ENCODE results near the gene RBMS2. TPM values are rescaled to one million over a fixed set of nuclear protein-coding genes. Genes with fewer than 3 reads are reported as not detected.

The RBMS2 gene
- total and polyA plus RNA-seq, 2 donors (not counting 1 experiment from before 2014, with no cell fraction given), result 0.81 to 7.6 TPM

DNA sequence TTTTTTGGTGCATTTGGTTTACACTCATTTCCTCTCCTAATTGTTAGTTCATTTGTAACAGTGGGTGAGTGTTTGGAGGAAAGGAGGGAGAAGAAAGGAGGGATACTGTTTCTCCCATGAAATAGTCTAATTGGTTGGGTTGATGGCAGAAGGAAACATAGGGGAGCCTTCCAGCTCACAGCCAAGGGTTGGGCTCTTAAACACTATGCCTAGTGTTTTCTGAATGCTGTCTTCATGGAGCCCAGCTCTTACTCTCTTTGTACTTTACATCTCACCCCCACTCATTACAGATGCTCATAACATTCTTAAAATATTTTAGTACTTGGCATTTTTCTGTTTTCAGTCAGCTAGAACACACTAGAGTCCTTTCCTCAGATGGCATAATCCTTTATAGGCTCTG, 70.3 kb downstream of the RBMS2 start:
- H3K9me3 Mint-ChIP-seq (ENCODE audit: insufficient read depth), result no peaks in the 10 kb centered on the region
- intact Hi-C loops (cut with micrococcal nuclease), result loop anchor here (5.0 kb wide), 1 partner anchor 35 kb away; no protein-coding TSS in a partner anchor
- Histone ChIP-seq H3K36me3 (replicated peaks in 1 of 2; ENCODE audit: control extremely low read depth in 1 of 2, control insufficient read depth in 1 of 2, extremely low read depth in 1 of 2, insufficient read depth in 2 of 2, low read length in 1 of 2) (peaks cover 0 to 11% of the 10 kb centered on the region in 2 experiments), H2AFZ (ENCODE audit: insufficient read depth, low read depth, low read length, poor library complexity, severe bottlenecking) (no peak overlapping the region), H3K4me3 (ENCODE audit: control extremely low read depth in 1 of 5, extremely low read depth in 1 of 5, insufficient read depth in 1 of 5, low read depth in 2 of 5, low read length in 4 of 5) (no peak overlapping the region), H3K27me3 (replicated peaks in 1 of 4; ENCODE audit: control extremely low read depth in 1 of 4, control insufficient read depth in 3 of 4, insufficient read depth in 4 of 4, low read length in 3 of 4) (no peaks in the 10 kb centered on the region), H3K4me2 (replicated peaks; ENCODE audit: low read depth, low read length, poor library complexity, severe bottlenecking) (no peak overlapping the region), H3K4me1 (ENCODE audit: control insufficient read depth in 2 of 2, insufficient read depth in 2 of 2, low read length in 2 of 2) (no peaks in the 10 kb centered on the region), H4K20me1 (ENCODE audit: control insufficient read depth, insufficient read depth, low read length, poor library complexity, severe bottlenecking) (peaks cover 4% of the 10 kb centered on the region), H3K79me2 (ENCODE audit: control insufficient read depth, insufficient read depth, low read length) (no peaks in the 10 kb centered on the region), H3K9ac (ENCODE audit: low read length) (no peak overlapping the region), H3K9me3 (ENCODE audit: control extremely low read depth in 1 of 3, control insufficient read depth in 2 of 3, insufficient read depth in 1 of 3, low read length in 2 of 3) (no peaks in the 10 kb centered on the region), H3K27ac (ENCODE audit: low read length in 2 of 2) (no peak overlapping the region)
- no peak overlapping the region for H3K4me3 Mint-ChIP-seq
- peaks cover 3% of the 10 kb centered on the region for H3K4me1 Mint-ChIP-seq
- TF ChIP-seq, protein P1, sequence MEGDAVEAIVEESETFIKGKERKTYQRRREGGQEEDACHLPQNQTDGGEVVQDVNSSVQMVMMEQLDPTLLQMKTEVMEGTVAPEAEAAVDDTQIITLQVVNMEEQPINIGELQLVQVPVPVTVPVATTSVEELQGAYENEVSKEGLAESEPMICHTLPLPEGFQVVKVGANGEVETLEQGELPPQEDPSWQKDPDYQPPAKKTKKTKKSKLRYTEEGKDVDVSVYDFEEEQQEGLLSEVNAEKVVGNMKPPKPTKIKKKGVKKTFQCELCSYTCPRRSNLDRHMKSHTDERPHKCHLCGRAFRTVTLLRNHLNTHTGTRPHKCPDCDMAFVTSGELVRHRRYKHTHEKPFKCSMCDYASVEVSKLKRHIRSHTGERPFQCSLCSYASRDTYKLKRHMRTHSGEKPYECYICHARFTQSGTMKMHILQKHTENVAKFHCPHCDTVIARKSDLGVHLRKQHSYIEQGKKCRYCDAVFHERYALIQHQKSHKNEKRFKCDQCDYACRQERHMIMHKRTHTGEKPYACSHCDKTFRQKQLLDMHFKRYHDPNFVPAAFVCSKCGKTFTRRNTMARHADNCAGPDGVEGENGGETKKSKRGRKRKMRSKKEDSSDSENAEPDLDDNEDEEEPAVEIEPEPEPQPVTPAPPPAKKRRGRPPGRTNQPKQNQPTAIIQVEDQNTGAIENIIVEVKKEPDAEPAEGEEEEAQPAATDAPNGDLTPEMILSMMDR (IDR thresholded peaks at IDR 0.05), result no peak
- no peak for TF ChIP-seq EZH2 (IDR thresholded peaks at IDR 0.05; ENCODE audit: borderline replicate concordance, insufficient read depth, low read depth, low read length, poor library complexity, severe bottlenecking)
- H3K27ac Mint-ChIP-seq, result no peak overlapping the region
- POLR2A ChIA-PET, result no interaction called here
- DNase-seq (no peak), ATAC-seq (ENCODE audit: low read depth) (no peak)
- CTCF ChIA-PET, result interaction anchor here (0.6 to 3.0 kb wide), 5 partner anchors 11 to 716 kb away, joined by 3 to 16 read pairs (median 6); no protein-coding TSS in a partner anchor
- no peaks in the 10 kb centered on the region for H3K27me3 Mint-ChIP-seq

DNA sequence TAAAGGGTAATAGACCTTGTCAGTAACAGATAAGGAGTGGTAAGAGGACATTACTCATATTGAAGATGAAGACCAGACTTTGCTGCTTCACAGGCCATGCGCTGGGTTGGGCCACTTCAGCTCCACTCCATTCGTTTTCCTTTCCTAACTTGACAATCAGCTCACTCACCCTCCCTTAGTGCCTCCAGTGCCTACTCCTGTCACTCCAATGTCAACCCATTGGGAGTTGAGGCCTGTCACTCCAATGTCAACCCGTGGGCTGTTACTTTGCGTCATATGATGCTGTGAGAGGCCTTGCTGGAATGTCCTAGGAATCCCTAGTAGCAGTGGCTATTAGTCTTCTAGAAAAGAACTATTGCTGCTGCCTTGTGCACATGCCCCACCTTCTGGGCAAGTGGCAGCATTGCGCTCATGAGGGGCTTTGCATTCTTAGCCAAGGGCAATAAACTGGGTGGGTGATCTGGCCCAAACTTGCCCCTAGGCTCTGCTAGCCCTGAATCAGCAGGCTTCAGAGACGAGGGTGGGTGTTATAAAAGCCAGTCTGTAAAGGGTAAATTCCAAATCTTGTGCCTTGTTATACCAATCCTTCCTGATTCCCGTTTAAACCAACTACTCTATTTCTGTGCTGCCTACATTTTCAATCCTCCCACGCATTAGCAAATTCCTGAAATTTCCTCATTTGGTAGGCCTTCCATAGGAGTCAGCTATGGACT, 72.4 kb downstream of the RBMS2 start:
- no peaks in the 10 kb centered on the region for H3K27me3 Mint-ChIP-seq
- H3K4me1 ChIP-seq (ENCODE audit: control insufficient read depth in 2 of 2, insufficient read depth in 2 of 2, low read length in 2 of 2), result no peaks in the 10 kb centered on the region
- 69% methylated on average over 6 of the region's 8 CpGs for WGBS (ENCODE audit: insufficient coverage)

More for the DNA sequence above, 72.4 kb downstream of the RBMS2 start:
- Histone ChIP-seq H2AFZ (ENCODE audit: insufficient read depth, low read depth, low read length, poor library complexity, severe bottlenecking) (no peak overlapping the region), H3K27ac (ENCODE audit: low read length in 2 of 2) (no peak overlapping the region), H3K9me3 (ENCODE audit: control extremely low read depth in 1 of 3, control insufficient read depth in 2 of 3, insufficient read depth in 1 of 3, low read length in 2 of 3) (no peaks in the 10 kb centered on the region), H3K79me2 (ENCODE audit: control insufficient read depth, insufficient read depth, low read length) (no peaks in the 10 kb centered on the region), H3K4me3 (ENCODE audit: control extremely low read depth in 1 of 5, extremely low read depth in 1 of 5, insufficient read depth in 1 of 5, low read depth in 2 of 5, low read length in 4 of 5) (no peak overlapping the region), H3K27me3 (replicated peaks in 1 of 4; ENCODE audit: control extremely low read depth in 1 of 4, control insufficient read depth in 3 of 4, insufficient read depth in 4 of 4, low read length in 3 of 4) (no peaks in the 10 kb centered on the region), H3K36me3 (replicated peaks in 1 of 2; ENCODE audit: control extremely low read depth in 1 of 2, control insufficient read depth in 1 of 2, extremely low read depth in 1 of 2, insufficient read depth in 2 of 2, low read length in 1 of 2) (peaks cover 4 to 30% of the 10 kb centered on the region in 2 experiments), H3K4me2 (replicated peaks; ENCODE audit: low read depth, low read length, poor library complexity, severe bottlenecking) (no peak overlapping the region), H3K9ac (ENCODE audit: low read length) (no peak overlapping the region), H4K20me1 (ENCODE audit: control insufficient read depth, insufficient read depth, low read length, poor library complexity, severe bottlenecking) (peaks cover 11% of the 10 kb centered on the region)
- peaks cover 3% of the 10 kb centered on the region for H3K4me1 Mint-ChIP-seq
- intact Hi-C loops (cut with micrococcal nuclease), result loop anchor here (1.0 to 5.0 kb wide), 2 partner anchors 33 to 81 kb away; no protein-coding TSS in a partner anchor
- DNase-seq (peak; percentile 68), ATAC-seq (ENCODE audit: low read depth) (peak; percentile 82)
- ChIA-PET POLR2A (interaction anchor here (1.0 kb wide), 1 partner anchor 42 kb away, joined by 3 read pairs; no protein-coding TSS in a partner anchor), CTCF (interaction anchor here (0.7 to 4.0 kb wide), 7 partner anchors 20 to 80 kb away, joined by 3 to 22 read pairs (median 6); partner anchors contain the start of gene RBMS2)
- TF ChIP-seq, protein P1 (IDR thresholded peaks at IDR 0.05), result peak; percentile 86
- no peak for TF ChIP-seq EZH2 (IDR thresholded peaks at IDR 0.05; ENCODE audit: borderline replicate concordance, insufficient read depth, low read depth, low read length, poor library complexity, severe bottlenecking)
- H3K4me3 Mint-ChIP-seq, result no peak overlapping the region
- H3K27ac Mint-ChIP-seq, result no peak overlapping the region
- H3K9me3 Mint-ChIP-seq (ENCODE audit: insufficient read depth), result no peaks in the 10 kb centered on the region
